HG02763 (cell line): ENCODE measurements around the gene DNASE1.
"Not testable (repeated sequence)": the region's sequence is repeated elsewhere in the genome, so short reads cannot be mapped to it uniquely, and the experiment has no call there.

Source experiments
- ATAC-seq: cut with Tn5 transposase; IDR thresholded peaks from one replicate; pipeline ENCODE4 v1.9.1; 2021; ENCODE audit warnings: mild to moderate bottlenecking, moderate library complexity; ENCODE audit not compliant: unreplicated experiment

DNASE1 gene

DNA sequence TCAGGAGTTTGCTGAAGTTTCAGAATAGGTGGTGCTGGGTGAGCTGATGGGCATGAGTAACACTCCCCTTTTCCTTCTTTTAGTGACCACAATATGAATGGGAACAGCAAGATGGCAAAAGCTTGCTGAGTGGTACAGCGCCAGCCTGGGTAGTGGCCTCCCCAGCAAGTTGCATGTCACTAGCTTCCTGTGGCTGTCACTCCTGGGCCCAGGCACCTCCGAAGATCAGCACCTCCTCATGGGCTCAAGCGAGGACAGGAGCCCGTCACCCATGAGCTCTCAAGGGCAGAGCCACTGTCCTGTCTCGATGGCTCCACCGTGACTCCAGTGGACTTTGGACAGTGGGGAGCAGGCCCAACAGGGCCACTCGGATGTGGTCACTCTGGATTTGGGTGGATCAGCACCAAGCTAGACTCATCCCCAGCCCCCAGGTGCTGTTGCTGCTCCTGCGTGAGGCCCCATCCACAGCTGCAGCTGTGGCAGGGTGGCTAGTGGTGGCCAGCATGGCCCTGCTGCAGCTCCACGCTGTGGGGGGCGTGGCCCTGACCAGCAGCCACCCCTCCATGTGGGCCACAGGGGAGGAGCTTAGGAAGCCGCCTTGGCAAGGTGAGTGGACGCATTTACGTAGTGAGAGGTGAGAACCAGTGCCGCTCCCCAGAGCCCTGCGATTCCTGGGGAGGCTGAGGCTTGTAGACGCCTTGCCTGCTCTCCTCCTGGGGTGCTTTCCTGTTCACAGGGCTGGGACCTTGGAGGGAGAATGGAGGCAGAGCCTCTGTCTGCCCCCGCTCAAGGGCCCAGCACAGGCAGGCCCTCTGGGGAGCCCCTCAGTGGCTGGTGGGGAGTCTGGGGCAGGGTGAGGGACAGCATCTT, 13.6 kb upstream of the DNASE1 start:
- ATAC-seq: no peak

DNA sequence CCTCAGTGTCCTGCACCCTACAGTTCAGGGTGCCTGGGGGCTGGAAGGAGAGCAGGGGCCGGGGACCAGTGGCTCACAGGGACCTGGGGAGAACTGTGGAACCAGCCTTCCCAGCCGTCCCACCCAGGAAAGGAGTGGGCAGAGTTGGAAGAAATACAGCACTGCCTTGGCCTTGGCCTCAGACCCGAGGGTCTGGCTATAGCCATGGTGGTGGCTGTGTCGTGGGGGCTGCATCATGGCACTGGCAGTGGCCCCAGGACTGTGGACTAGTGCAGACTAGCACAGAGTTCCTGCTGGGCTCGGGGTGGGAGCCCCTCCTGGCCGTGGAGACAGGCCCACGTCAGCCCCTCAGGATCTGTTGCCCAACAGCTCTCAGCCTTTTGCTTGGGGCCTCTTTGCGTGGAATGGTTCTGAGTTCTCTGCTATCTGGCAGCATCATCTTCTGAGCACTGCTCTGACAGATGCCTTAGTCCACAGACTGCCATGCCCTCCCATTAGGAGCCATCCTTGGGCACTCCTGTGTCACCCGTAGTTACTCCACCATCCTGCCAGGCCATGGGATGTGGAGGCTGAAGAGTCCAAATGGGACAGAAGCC, 12.6 kb upstream of the DNASE1 start:
- no peak for ATAC-seq

DNA sequence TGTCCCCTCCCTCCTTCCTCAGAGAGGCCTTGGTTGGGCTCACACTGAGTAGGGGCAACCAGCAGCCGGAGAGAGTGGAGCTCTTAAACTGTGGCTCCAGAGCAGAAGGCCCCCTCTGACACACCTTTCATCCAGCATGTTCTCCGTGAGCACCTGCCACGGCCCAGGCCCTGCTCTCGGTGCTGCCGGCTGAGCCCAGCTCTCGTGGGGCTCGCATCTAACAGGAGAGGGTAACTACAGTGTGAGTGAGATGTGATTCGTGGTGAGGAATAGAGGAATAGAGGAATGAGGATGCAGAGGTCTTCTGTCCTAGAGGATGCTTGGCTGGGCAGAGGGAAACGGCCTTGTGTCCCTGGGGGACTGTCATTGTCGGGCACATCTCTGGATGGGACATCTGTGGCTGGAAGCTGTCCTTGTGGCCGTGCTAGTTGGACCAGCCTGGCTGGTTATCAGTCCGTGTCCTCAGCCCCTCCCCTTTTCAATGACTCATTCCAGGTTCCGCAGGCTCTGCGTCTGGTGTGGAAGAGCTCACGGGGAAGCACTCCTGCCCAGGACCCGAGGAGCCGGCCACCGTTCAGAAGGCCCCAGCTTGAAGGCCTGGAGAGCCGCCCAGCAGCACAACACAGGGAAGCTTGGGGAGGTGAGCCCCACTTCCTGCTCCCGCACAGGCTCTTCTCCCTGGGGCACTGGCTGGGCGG, 11.9 kb upstream of the DNASE1 start:
- no peak for ATAC-seq

DNA sequence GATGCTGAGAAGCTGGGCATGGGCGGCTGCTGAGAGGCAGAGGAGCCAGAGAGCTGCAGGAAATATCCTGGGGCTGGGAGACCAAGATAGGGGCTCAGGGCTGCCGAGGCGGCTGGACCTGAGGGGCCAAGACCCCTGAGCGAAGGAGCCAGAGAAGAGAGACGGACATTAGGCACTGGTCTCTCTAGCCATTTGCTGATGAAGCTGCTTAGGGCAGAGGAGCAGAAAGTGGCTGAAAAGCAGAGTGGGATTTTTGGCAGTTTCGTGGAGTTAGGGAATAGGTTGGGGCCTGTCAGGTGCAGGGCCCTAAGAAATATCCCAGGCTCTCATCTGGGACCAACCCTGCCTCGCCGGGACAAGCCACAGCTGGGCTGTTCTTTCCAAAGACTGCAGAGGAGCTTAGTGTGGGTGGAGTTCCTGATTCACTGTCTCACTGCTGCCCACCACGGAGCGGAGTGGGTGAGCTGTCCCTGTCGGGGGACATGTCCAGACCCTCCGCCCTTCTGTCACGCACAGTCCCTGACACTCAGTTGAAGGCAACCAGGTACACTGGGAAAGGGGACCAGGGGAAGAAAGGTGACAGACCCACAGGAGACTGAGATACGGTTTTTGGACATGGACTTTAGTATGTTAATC, 11.3 kb upstream of the DNASE1 start:
- no peak for ATAC-seq

DNA sequence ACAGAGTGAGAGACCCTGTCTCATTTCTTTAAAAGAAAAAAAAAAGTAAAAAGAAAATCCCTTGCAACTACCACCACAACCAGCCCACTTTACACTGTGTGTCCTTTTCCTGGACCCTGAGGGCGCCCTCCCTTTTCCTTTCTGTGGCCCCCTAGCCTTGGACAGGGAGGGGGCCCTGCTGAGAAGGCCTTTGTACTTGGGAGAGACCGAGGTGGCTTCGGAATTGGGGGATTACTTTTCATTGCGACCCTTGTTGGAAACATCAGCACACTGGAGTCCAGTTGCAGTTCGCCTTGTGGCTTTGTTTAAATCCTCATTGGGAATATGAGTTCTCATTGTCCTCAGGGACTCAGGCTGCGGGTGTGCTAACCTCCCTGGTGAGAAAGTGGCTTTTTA, 9.4 kb upstream of the DNASE1 start:
- no peak for ATAC-seq

DNA sequence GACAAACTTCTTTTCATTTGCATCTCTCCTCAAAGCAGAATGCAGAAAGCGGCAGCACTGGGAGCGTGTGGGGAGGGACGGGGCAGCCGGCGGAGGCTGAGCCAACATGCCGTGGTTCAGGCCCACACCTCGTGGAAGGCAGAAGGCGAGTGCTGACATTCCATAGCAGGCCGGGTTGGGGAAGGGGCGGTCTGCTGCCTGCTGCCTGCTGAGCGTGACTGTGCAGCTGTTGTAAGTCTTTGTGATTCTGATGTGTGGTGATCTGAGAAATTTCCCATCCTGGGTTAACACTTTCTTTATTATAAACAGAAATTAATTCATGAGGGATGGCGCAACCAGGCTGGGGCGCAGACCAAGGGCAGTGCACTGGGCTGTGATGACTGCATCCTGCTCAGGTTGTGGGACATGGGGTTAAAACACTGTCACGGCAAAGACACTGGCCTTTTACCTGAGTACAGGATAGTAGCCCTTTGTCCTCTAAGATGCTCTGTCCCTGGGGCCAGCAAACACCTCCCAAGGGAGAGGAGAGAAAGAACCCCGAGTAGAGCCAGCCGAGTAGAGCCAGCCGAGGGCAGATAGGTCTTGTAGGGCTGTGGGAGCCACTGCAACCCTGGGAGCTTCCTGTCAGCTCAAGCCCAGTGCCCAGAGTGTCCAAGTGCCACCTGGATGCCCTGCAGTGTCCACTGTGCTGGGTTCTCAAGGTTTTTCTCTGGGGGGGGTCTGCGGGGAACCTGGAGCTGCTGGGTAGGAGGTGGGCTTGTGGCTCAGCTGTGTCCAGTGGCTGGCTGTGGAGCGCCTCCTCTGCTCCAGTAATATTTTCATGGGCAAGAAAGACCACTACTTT, 8.8 kb upstream of the DNASE1 start:
- ATAC-seq: no peak

DNA sequence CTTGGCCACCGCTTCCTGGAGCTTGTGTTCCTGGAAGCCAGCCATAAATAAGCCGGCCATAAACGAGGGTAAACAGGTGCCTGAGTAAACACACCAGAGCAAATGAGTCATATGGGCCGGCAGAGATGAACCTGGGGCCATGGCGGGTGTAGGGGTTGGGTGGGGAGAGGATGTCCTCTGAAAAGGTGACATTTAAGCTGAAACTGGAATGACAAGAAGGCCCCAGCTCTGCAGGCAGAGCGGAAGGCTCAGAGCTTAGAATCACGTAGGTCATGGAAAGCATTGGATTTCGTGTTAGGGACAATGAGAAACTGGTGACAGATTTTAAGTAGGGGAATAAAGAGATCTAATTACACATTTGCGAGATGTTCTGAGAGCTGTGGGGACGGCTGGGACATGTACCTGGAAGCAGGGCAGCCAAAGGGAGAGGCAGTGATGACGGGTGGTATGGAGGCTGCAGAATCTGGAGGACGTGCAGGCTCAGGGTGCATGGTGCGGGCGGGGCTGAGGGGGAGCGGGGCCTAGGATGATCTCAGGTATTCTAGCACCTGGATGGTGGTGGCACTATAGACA, 8.1 kb upstream of the DNASE1 start:
- ATAC-seq: no peak

DNA sequence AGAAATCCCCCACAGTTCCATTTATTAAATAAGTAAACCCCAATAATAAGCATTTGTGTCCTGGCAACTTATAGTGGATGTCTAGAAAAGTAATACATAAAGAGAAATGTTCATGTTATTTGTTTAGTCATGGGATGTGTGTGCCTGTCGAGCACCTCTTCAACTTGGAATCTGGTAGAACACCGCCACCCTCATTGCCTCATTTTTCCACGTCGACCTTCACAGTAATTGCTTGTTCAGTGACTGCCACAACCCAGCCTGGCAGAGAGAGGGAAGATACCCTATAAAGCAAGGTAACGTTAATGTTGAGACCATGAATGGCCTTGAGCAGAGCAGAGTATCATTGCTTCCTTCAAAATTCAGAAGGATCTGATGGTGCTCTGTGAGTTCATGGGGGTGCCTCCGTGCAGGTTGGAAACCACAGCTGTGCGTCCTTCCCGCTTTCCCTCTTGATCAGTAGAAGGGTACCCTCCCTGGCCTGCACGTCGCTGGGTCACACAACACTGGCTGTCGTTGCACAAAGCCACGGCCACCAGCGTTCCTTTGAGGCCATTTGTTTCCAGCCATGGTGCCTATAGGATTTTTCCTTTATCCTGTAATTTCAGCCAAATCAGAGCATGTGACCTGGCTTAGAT, 3.7 kb upstream of the DNASE1 start:
- ATAC-seq: no peak

DNA sequence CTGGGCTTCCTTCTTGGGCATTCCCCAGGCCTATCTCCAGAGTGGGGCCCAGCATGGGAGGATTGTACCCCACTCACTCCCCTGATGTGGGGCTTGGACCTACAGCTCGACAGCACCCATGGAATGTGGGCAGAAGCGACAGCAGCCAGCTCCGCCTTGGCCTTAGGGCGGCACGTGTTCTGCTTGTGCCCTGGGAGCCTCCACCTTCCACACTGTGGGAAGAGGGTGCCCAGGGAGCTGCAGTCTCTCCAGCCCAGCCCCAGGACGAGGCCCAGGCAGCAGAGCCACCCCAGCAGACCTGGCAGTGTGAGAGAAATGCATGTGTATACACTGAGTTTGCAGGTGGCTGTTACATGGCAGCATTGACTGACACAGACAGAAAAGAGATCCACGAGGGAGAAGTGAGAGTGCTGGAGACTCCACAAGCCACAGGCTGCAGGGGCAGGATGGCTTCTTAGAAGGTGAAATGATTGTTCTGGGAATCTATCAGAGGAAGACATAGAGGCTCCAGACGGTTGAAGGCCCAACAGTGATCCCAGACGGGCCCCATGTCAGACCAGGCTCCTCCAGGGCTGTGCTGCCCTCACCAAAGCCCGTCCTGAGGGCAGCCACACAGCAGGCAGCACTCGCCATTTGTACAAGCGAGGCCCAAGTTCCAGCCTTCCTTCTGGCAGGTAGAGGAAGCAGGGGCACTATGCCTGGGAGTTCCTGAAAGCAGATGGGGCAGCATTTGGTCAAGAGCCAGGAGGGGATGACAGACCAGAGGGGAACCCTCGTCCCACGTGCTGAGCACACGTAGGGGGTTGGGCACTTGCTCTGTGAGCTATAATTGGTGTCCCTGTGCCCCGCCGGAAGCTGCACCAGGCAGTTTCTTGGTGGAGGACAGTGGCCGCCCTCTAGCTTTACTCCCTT, 2.8 kb upstream of the DNASE1 start:
- no peak for ATAC-seq

DNA sequence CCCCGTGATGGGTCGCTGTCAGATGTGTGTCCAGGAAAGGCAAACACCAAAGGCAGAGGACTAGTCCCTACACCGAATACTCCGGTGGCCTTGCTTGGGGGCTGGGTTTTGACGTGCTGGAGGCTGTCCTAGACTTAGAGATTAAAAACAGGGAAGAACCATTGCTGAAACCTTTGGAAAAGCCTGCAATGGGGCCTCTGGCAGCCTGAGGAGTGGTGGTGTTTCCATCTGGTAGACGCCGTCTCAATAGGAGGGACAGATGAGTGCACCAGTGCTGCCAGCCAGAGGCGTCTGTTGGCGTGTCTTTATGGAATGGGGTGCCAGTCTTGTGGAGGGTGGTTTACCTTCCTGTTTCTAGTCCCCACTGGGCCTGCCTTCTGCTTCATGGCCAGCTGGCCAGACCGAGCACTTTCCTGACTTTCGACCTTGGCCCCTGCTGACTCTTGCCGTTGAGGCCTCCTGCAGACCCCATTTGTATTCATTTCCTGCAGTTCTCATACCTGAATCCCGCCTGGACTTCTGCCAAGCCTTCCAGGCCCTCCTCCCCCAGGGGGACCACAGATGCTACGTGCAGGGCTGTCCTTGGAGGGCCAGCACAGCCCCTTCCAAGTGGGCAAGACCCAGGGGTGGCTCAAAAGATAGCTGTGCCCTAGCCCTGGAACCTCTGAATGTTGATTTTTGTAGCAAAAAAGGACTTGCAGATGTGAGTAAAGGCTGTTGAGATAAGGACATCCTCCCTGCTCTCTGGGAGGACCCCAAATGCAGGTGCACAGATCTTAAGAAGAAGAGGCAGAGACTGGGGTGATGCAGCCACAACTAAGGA, 1.9 kb upstream of the DNASE1 start:
- no peak for ATAC-seq

DNA sequence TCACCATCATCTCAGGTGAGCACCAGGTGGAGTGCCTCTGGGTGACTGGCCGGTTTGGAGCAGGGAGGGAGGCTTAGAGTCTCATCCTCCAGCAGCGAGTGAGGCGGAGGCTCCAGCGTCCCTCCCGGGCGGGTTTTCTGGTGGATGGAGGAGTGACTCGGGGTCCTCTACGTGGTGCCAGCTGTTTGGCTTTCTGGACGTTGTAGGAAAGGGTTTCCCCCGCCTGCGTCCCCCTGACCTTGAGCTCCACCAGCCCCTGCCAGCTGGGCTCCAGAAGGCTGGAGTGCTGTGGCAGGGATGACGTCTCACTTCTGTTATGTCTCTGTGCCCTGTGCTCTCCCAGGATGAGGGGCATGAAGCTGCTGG, 522 bp downstream of the DNASE1 start:
- ATAC-seq: no peak

DNA sequence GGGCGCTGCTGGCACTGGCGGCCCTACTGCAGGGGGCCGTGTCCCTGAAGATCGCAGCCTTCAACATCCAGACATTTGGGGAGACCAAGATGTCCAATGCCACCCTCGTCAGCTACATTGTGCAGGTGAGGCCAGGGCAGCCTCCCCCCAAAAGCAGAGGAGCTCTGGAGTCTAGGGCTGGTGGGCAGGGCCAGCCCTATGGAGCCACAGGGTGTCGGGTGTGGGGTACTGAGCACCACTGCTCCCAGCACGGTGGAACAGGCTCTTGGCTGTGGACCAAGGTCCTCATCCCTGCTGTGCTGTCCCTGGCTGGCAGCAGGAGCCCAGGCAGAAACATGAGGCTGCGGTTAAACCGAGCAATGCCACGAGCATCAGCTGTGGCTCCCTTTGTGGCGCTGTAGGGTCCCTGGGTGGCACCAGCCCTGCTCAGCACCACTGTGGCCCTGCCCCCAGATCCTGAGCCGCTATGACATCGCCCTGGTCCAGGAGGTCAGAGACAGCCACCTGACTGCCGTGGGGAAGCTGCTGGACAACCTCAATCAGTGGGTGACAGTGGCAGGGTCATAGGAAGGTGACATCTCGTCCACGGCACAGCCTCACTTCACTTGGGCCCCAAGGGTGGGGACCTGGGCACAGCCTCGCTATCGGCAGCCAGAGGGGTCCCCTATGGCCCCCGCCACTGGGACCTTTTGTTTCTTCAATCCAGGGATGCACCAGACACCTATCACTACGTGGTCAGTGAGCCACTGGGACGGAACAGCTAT, 1.1 kb downstream of the DNASE1 start:
- ATAC-seq: no peak

DNA sequence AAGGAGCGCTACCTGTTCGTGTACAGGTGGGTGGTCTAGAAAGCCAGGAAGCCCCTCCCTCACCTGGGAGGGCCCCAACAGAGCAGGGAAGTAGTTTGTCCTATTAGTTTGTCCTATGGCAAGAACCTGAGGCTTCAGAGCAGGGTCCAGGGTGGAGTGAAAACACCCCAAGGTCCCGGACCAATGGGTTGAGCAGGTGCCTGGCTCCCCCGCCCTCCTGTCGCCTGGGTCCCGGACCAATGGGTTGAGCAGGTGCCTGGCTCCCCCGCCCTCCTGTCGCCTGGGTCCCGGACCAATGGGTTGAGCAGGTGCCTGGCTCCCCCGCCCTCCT, 1.6 kb downstream of the DNASE1 start:
- ATAC-seq: not testable (repeated sequence)

DNA sequence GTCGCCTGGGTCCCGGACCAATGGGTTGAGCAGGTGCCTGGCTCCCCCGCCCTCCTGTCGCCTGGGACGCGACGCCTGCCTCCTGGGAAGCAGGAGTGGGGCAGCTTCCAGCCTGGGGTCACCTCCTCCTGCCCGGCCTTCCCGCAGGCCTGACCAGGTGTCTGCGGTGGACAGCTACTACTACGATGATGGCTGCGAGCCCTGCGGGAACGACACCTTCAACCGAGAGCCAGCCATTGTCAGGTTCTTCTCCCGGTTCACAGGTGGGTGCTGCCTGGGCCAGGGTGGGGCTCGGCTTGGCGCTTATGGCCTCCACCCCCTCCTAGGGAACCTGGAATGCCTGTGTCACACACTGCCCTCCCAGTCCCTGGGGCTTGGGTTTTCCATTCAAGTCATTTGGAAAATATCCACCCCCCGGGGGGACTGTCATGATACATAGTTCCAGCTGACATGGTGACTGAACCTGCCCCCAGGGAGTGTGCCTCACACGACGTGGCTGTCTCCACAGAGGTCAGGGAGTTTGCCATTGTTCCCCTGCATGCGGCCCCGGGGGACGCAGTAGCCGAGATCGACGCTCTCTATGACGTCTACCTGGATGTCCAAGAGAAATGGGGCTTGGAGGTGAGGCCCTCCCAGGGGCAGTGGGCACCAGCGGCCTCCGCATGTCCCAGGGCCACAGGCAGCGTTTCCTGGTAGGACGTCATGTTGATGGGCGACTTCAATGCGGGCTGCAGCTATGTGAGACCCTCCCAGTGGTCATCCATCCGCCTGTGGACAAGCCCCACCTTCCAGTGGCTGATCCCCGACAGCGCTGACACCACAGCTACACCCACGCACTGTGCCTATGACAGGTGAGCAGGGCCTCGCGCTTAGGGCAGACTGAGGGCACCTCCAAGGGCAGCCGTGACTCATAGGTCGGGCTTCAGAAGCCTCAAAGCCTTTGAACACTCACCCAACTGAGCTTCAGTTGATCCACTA, 2.3 kb downstream of the DNASE1 start:
- no peak for ATAC-seq

DNA sequence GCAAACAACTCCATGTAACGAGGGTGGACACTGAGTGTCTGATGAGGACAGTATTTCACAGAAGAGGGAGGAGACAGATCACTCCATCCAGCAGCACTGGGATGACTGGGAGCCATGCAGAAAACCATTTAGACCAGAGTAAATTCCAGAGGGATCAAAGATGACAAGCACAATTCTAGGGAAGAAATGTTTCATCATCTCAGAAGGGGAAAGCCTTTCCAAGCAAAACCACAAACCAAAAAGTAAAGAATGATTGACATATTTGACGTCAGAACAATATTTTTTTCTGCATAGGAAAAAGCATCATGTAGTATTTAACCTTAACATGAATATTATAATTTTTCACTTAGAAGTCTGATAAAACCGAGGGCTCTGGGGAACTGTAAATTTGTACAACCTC, 4.8 kb downstream of the DNASE1 start:
- ATAC-seq: no peak

DNA sequence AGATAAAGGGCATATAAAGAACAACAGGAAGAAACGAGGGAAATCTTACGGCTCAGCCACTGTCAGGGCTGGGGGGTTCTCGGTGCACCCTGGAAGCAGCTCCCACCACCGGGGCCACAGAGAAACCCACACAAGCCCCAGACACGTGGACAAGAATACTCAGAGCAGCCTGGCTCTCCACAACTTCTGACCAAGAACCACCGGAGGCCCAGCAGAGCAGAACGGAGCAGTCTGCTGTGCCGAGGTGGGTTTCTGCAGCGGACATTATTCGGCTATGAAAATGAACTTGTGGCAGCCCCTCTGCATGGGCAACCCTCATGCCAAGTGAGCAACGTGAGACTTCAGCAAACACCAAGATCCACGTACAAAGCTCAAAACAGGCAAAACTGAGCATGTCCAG, 6.8 kb downstream of the DNASE1 start:
- no peak for ATAC-seq
